GM12878 (cell line): ENCODE results near the gene DNAJC7. TPM values are rescaled to one million over a fixed set of nuclear protein-coding genes. Genes with fewer than 3 reads are reported as not detected.
A peak's percentile ranks its signal among the peaks of the same experiment; 100 is the strongest.

ENCODE experiments used
- ATAC-seq: fragments of 200-7000 bp; cut with Tn5 transposase; 3 replicates; pipeline ENCODE4 v1.9.1; 2020; ENCODE audit warnings: mild to moderate bottlenecking, moderate library complexity
- BruUV-seq: library from RNA; stranded (reverse); fragments of 400-500 nt; replicated peaks from 2 replicates; lab custom pipeline; 2021; lab: Mats Ljungman, UMichigan
- CTCF ChIA-PET: fragments of 300-600 bp; sonication (Branson Sonifier 250); formaldehyde crosslinking; extraction: SDS; loops from one replicate; lab custom pipeline; 2021; ENCODE audit warnings: inconsistent platforms; lab: Yijun Ruan, JAX
- POLR2A ChIA-PET: fragments of 350-600 bp; formaldehyde crosslinking; extraction: SDS; loops from one replicate; lab custom pipeline; 2021; ENCODE audit warnings: inconsistent platforms; lab: Charles Lee
- RAD21 ChIA-PET: fragments of 300-600 bp; sonication (Branson Sonifier 250); formaldehyde crosslinking; loops from one replicate; lab custom pipeline; 2023; ENCODE audit warnings: antibody characterized with exemption; ENCODE audit not compliant: unreplicated experiment; lab: Charles Lee
- SMC1A ChIA-PET: fragments of 300-600 bp; sonication (Branson Sonifier 250); formaldehyde crosslinking; loops from one replicate; lab custom pipeline; 2023; ENCODE audit not compliant: unreplicated experiment, uncharacterized antibody; lab: Charles Lee
- DNase-seq: peaks from one replicate; pipeline ENCODE4 v3.0.0-alpha.2; 2011; ENCODE audit warnings: low read depth, low spot score
- FAIRE-seq: peaks from 3 replicates; lab custom pipeline; 2011; peaks lifted over from hg19 to GRCh38; lab: Jason Lieb, UNC
- H2AFZ ChIP-seq: 2 replicates; pipeline ENCODE4 v1.6.0; 2011; ENCODE audit warnings: low read depth, low read length, control low read depth; ENCODE audit not compliant: control insufficient read depth
- H3K27ac ChIP-seq: 2 replicates; pipeline ENCODE4 v1.5.1; 2011; ENCODE audit warnings: control low read depth; ENCODE audit not compliant: control insufficient read depth, insufficient read depth
- H3K27me3 ChIP-seq, 2 experiments: replicated peaks in 1 of 2; 2 replicates each; pipeline versions ENCODE4 v1.6.0 to v1.6.1; 2011; ENCODE audit warnings: low read length in 1 of 2; ENCODE audit not compliant: control insufficient read depth in 2 of 2, insufficient read depth in 2 of 2
- H3K36me3 ChIP-seq, 2 experiments: 2 replicates each; pipeline ENCODE4 v1.5.1; 2011; ENCODE audit warnings: low read length in 1 of 2; ENCODE audit not compliant: control insufficient read depth in 2 of 2, insufficient read depth in 2 of 2
- H3K4me1 ChIP-seq: 2 replicates; pipeline ENCODE4 v1.6.1; 2011; ENCODE audit warnings: mild to moderate bottlenecking, low read length, moderate library complexity, mixed read lengths; ENCODE audit not compliant: control insufficient read depth, insufficient read depth
- H3K4me2 ChIP-seq: 2 replicates; pipeline ENCODE4 v1.6.0; 2011; ENCODE audit warnings: control low read depth; ENCODE audit not compliant: control insufficient read depth, insufficient read depth
- H3K4me3 ChIP-seq: fragments of 200-600 bp; sonication (generic); 2 replicates; pipeline ENCODE4 v1.5.1; 2016
- H3K79me2 ChIP-seq: 2 replicates; pipeline ENCODE4 v1.6.0; 2011; ENCODE audit warnings: low read length; ENCODE audit not compliant: control insufficient read depth, insufficient read depth
- H3K9ac ChIP-seq: 2 replicates; pipeline ENCODE4 v1.8.0; 2011; ENCODE audit warnings: low read length, control low read depth, mixed read lengths; ENCODE audit not compliant: control insufficient read depth, insufficient read depth
- H3K9me3 ChIP-seq: replicated peaks from 3 replicates; pipeline ENCODE4 v1.5.1; 2011; ENCODE audit warnings: mild to moderate bottlenecking, low read length; ENCODE audit not compliant: control insufficient read depth, insufficient read depth
- H4K20me1 ChIP-seq: 2 replicates; pipeline ENCODE4 v1.6.0; 2011; ENCODE audit not compliant: control insufficient read depth, insufficient read depth
- CBFB ChIP-seq: IDR thresholded peaks from 2 replicates; pipeline ENCODE4 v1.6.1; 2016; ENCODE audit warnings: antibody characterized with exemption, low read depth
- CEBPZ ChIP-seq: fragments of 150-350 bp; IDR thresholded peaks from 2 replicates; pipeline ENCODE4 v1.6.1; 2016; ENCODE audit warnings: low read depth, low read length
- CHD1 ChIP-seq: IDR thresholded peaks from 2 replicates; pipeline ENCODE4 v1.6.1; 2012; ENCODE audit warnings: low read depth, low read length, improper control_type of control experiment
- IKZF1 ChIP-seq: fragments of 450-650 bp; conservative IDR thresholded peaks from 2 replicates; pipeline ENCODE4 v1.6.1; 2017; ENCODE audit warnings: antibody characterized with exemption, mild to moderate bottlenecking
- IRF4 ChIP-seq: IDR thresholded peaks from 2 replicates; pipeline ENCODE4 v1.6.1; 2011; ENCODE audit warnings: low read depth, low read length
- MYC ChIP-seq: IDR thresholded peaks from 2 replicates; pipeline ENCODE4 v1.6.1; 2011; ENCODE audit warnings: mild to moderate bottlenecking, low read length, moderate library complexity, inconsistent platforms; ENCODE audit not compliant: insufficient read depth, insufficient replicate concordance, insufficient read length, severe bottlenecking
- NFIC ChIP-seq: IDR thresholded peaks from 2 replicates; pipeline ENCODE4 v1.6.1; 2012; ENCODE audit warnings: low read depth, mild to moderate bottlenecking, inconsistent platforms, low read length, moderate library complexity
- NR2C2 ChIP-seq: IDR thresholded peaks from 2 replicates; pipeline ENCODE4 v1.6.1; 2011; ENCODE audit warnings: borderline replicate concordance, low read depth; ENCODE audit not compliant: control insufficient read depth, insufficient read length
- NR2F1 ChIP-seq: fragments of 450-650 bp; conservative IDR thresholded peaks from 2 replicates; pipeline ENCODE4 v1.6.1; 2017; ENCODE audit warnings: mild to moderate bottlenecking
- POLR2AphosphoS5 ChIP-seq: IDR thresholded peaks from 2 replicates; pipeline ENCODE4 v1.6.1; 2011; ENCODE audit warnings: mild to moderate bottlenecking, low read length, inconsistent platforms
- STAT1 ChIP-seq: fragments of 450-650 bp; conservative IDR thresholded peaks from 2 replicates; pipeline ENCODE4 v1.6.1; 2014; ENCODE audit warnings: antibody characterized with exemption, mild to moderate bottlenecking
- TCF3 ChIP-seq: IDR thresholded peaks from 2 replicates; pipeline ENCODE4 v1.6.1; 2012; ENCODE audit warnings: low read depth, mild to moderate bottlenecking, low read length, borderline replicate concordance; ENCODE audit not compliant: insufficient read depth
- ZNF274 ChIP-seq: IDR thresholded peaks from one replicate; pipeline ENCODE4 v1.8.0; 2011; ENCODE audit not compliant: insufficient read length, insufficient read depth
- WGBS: methylation state at CpG from one replicate; pipeline ENCODE4 v1.1.6; 2016; ENCODE audit warnings: low lambda C conversion rate; ENCODE audit not compliant: insufficient replicate concordance, insufficient coverage; ENCODE audit errors: missing lambda C conversion rate; 5-methylcytosine and 5-hydroxymethylcytosine counted together
- in situ Hi-C: fragments of 300-500 bp; cut with MboI; formaldehyde crosslinking; loops from 9 replicates; pipeline ENCODE4 v1.14.3; 2018; ENCODE audit warnings: mixed read lengths
- intact Hi-C: fragments of 100-400 bp; cut with micrococcal nuclease; formaldehyde crosslinking; loops from one replicate; pipeline ENCODE4 v1.14.2; 2022; ENCODE audit not compliant: unreplicated experiment
- polyA plus RNA-seq, 11 experiments: library from polyadenylated mRNA; depleted of rRNA in 4 of 11; unstranded in 6 of 11; stranded (reverse) in 5 of 11; fragments of >200 nt; fragmentation: Nextera tagmentation in 4 of 11; fragmentation: Illumina TruSeq in 1 of 11; extraction: Ambion mirVana in 4 of 11; extraction: Trizol in 1 of 11; gene quantifications; 1 replicate in 1 of 11; 2 replicates in 10 of 11; pipeline versions ENCODE4 v1.2.1 to v1.2.3, GENCODE V29; 2011 to 2016; ENCODE audit warnings: inconsistent platforms in 2 of 11, missing spikeins in 2 of 11, low read depth in 1 of 11
- total RNA-seq, 4 experiments: library from RNA; depleted of rRNA in 3 of 4; stranded (reverse); fragments of >200 nt in 3 of 4; fragmentation: Illumina TruSeq in 1 of 4; extraction: Trizol in 1 of 4; gene quantifications; 2 replicates each; pipeline versions ENCODE4 v1.2.1 to v1.2.3, GENCODE V29; 2013 to 2021
- TF ChIP-seq, protein P1 (sequence below): fragments of 450-650 bp; formaldehyde crosslinking; IDR thresholded peaks from 2 replicates; pipeline ENCODE4 v1.4.0; 2020; ENCODE audit warnings: mild to moderate bottlenecking, moderate library complexity

DNAJC7 gene
- total and polyA plus RNA-seq, 10 of the 15 experiments (the other 5 are each of a cell fraction or from before 2014, with no cell fraction given), result 60.1 to 173 (median 94.9) TPM

DNA sequence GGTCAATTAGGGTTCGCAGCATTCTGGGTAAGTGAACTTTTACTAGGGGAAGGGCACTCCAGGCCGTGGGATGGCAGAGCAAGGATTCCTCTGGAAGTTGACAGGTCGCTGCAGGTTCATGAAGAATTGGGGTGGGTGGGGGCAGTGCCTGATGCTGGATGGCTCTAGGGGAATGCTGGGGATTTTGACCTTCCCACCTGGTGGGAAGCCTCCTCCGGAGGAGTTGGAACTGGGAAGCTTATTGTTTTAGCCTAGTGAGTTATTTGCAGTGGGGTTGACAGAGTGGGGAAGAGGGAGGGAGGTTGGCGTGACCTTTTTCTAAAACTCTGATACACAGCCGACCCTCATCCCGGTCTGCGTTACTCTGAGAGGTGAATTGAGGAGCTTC lies 33.8 kb upstream of the DNAJC7 start:
- Histone ChIP-seq H3K27me3 (peaks cover 4 to 5% of the 10 kb centered on the region in 2 experiments), H3K9ac (no peak overlapping the region), H3K27ac (no peak overlapping the region), H3K9me3 (peaks cover under 1% of the 10 kb centered on the region; the same call in 1 of the 3 replicates), H3K4me1 (no peaks in the 10 kb centered on the region), H4K20me1 (no peaks in the 10 kb centered on the region), H3K36me3 (no peaks in the 10 kb centered on the region), H3K4me3 (no peak overlapping the region; the same call in 1 of the 2 replicates), H2AFZ (no peak overlapping the region), H3K4me2 (peak overlapping the region; percentile 48; the same call in 1 of the 2 replicates), H3K79me2 (no peaks in the 10 kb centered on the region)
- DNase-seq, result no peak
- 65% methylated on average over 8 of the region's 8 CpGs for WGBS
- ChIA-PET SMC1A (interaction anchor here (0.7 kb wide), 1 partner anchor 68 kb away, joined by 3 read pairs; no protein-coding TSS in a partner anchor), CTCF (interaction anchor here (1.0 to 1.4 kb wide), 4 partner anchors 15 to 87 kb away, joined by 3 to 4 read pairs (median 4); no protein-coding TSS in a partner anchor), POLR2A (no interaction called here), RAD21 (no interaction called here)
- BruUV-seq, result no TSS peak
- intact Hi-C loops, result no loop called here
- no peak for FAIRE-seq
- no peak for TF ChIP-seq CBFB
- TF ChIP-seq IRF4, result no peak
- TF ChIP-seq TCF3, result no peak
- TF ChIP-seq NR2F1, result no peak
- no peak for TF ChIP-seq CHD1
- no peak for TF ChIP-seq ZNF274
- TF ChIP-seq CEBPZ, result no peak
- TF ChIP-seq MYC, result no peak
- no peak for TF ChIP-seq POLR2AphosphoS5
- TF ChIP-seq IKZF1, result no peak
- no peak for TF ChIP-seq NFIC
- TF ChIP-seq, protein P1, sequence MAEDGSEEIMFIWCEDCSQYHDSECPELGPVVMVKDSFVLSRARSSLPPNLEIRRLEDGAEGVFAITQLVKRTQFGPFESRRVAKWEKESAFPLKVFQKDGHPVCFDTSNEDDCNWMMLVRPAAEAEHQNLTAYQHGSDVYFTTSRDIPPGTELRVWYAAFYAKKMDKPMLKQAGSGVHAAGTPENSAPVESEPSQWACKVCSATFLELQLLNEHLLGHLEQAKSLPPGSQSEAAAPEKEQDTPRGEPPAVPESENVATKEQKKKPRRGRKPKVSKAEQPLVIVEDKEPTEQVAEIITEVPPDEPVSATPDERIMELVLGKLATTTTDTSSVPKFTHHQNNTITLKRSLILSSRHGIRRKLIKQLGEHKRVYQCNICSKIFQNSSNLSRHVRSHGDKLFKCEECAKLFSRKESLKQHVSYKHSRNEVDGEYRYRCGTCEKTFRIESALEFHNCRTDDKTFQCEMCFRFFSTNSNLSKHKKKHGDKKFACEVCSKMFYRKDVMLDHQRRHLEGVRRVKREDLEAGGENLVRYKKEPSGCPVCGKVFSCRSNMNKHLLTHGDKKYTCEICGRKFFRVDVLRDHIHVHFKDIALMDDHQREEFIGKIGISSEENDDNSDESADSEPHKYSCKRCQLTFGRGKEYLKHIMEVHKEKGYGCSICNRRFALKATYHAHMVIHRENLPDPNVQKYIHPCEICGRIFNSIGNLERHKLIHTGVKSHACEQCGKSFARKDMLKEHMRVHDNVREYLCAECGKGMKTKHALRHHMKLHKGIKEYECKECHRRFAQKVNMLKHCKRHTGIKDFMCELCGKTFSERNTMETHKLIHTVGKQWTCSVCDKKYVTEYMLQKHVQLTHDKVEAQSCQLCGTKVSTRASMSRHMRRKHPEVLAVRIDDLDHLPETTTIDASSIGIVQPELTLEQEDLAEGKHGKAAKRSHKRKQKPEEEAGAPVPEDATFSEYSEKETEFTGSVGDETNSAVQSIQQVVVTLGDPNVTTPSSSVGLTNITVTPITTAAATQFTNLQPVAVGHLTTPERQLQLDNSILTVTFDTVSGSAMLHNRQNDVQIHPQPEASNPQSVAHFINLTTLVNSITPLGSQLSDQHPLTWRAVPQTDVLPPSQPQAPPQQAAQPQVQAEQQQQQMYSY (CRISPR knock-in tag), result no peak
- no peak for TF ChIP-seq STAT1
- no peak for TF ChIP-seq NR2C2
- ATAC-seq, result no peak
- in situ Hi-C loops, result no loop called here
